HFFc6 (cell line): ENCODE results near the gene RPP25L. TPM values are rescaled to one million over a fixed set of nuclear protein-coding genes. Genes with fewer than 3 reads are reported as not detected.
A peak's percentile ranks its signal among the peaks of the same experiment; 100 is the strongest.

Experiments used
- DNase-seq: peaks from one replicate; pipeline ENCODE4 v3.0.0-alpha.2; 2018
- H3K27ac Mint-ChIP-seq: 2 replicates; pipeline ENCODE4 v1.8.0; 2020; ENCODE audit warnings: mild to moderate bottlenecking, mixed read lengths
- H3K27me3 Mint-ChIP-seq: 2 replicates; pipeline ENCODE4 v1.8.0; 2021; ENCODE audit warnings: mild to moderate bottlenecking, moderate library complexity, mixed read lengths; ENCODE audit not compliant: insufficient read depth
- H3K36me3 Mint-ChIP-seq: 2 replicates; pipeline ENCODE4 v1.8.0; 2021; ENCODE audit warnings: low read depth, mixed read lengths
- H3K4me1 Mint-ChIP-seq: 2 replicates; pipeline ENCODE4 v1.8.0; 2020; ENCODE audit warnings: low read depth, mixed read lengths
- H3K4me3 Mint-ChIP-seq: 2 replicates; pipeline ENCODE4 v1.8.0; 2020; ENCODE audit warnings: mild to moderate bottlenecking, moderate library complexity, mixed read lengths
- H3K9me3 Mint-ChIP-seq: 2 replicates; pipeline ENCODE4 v1.8.0; 2020; ENCODE audit warnings: mild to moderate bottlenecking, mixed read lengths
- CTCF ChIP-seq: fragments of 200-600 bp; sonication (generic); IDR thresholded peaks from 2 replicates; pipeline ENCODE4 v1.5.0; 2021; ENCODE audit warnings: antibody characterized with exemption, mild to moderate bottlenecking
- long read RNA-seq: library from polyadenylated mRNA; unstranded; transcript quantifications from one replicate; pipeline ENCODE4 v2.0.0, GENCODE V29; 2019
- total RNA-seq, 6 experiments: library from RNA; stranded (reverse); fragmentation: NEBNext Ultra II Directional; extraction: Animal tissue kit (Norgen Biotek cat#: 25700); gene quantifications; 2 replicates in 1 of 6; 3 replicates in 5 of 6; pipeline ENCODE4 v1.2.3, GENCODE V29; 2021

Gene RPP25L
- 10 to 100 TPM; 16.1 to 22.0 (median 19.6) TPM for total RNA-seq
- long read RNA-seq, transcript RPP25L-201 (2 exons, 1,092 nt) = minor isoform, 7 of 31 reads
- long read RNA-seq, transcript RPP25L-202 (2 exons, 888 nt) = major isoform, 24 of 31 reads
- long read RNA-seq, partial matches to known transcripts = 0 of 31 reads
- long read RNA-seq, other reads (novel, unspliced or antisense) = 0 of 31 reads

- Mint-ChIP-seq H3K27me3 (no peaks in the 10 kb centered on the region), H3K36me3 (peaks cover 8% of the 10 kb centered on the region; the same call in 1 of the 2 replicates), H3K9me3 (no peaks in the 10 kb centered on the region), H3K4me3 (peak within 1 kb of the TSS; percentile 93), H3K4me1 (peaks cover 18% of the 10 kb centered on the region), H3K27ac (peak within 1 kb of the TSS; percentile 84)
- DNase-seq = peak; percentile 72
- TF ChIP-seq CTCF = no peak
Measured at GRCh38 chr9:34611811-34612787, at the start of gene RPP25L. RPP25L (minus strand) TSS chr9:34612097; CDS start chr9:34611296, 801 bp downstream.

- H3K4me1 Mint-ChIP-seq = peaks cover 9% of the 10 kb centered on the region
- TF ChIP-seq CTCF = no peak
- peaks cover 1% of the 10 kb centered on the region for H3K27me3 Mint-ChIP-seq
- no peak for DNase-seq
- H3K4me3 Mint-ChIP-seq = no peak overlapping the region
- peaks cover 5% of the 10 kb centered on the region; the same call in 1 of the 2 replicates for H3K36me3 Mint-ChIP-seq
- H3K27ac Mint-ChIP-seq = no peak overlapping the region
- no peaks in the 10 kb centered on the region for H3K9me3 Mint-ChIP-seq
Measured at GRCh38 chr9:34659592-34660253, 47.8 kb upstream of the RPP25L start.

- H3K4me1 Mint-ChIP-seq = peaks cover 12% of the 10 kb centered on the region
Measured at GRCh38 chr9:34658461-34658860, 46.6 kb upstream of the RPP25L start.

GRCh38 chr9:34656992-34657391 is 45.1 kb upstream of the RPP25L start:
- H3K36me3 Mint-ChIP-seq = peaks cover 5% of the 10 kb centered on the region; the same call in 1 of the 2 replicates
- H3K27ac Mint-ChIP-seq = no peak overlapping the region
- no peak overlapping the region for H3K4me3 Mint-ChIP-seq
- no peak for DNase-seq
- peaks cover 26% of the 10 kb centered on the region for H3K4me1 Mint-ChIP-seq
- no peaks in the 10 kb centered on the region for H3K9me3 Mint-ChIP-seq
- TF ChIP-seq CTCF = no peak
- peaks cover 1% of the 10 kb centered on the region; the same call in 1 of the 2 replicates for H3K27me3 Mint-ChIP-seq

More at GRCh38 chr9:34658461-34658860, 46.6 kb upstream of the RPP25L start:
- no peak for TF ChIP-seq CTCF
- H3K4me3 Mint-ChIP-seq = no peak overlapping the region
- H3K27me3 Mint-ChIP-seq = peaks cover 1% of the 10 kb centered on the region
- peaks cover 5% of the 10 kb centered on the region; the same call in 1 of the 2 replicates for H3K36me3 Mint-ChIP-seq
- no peak for DNase-seq
- no peak overlapping the region for H3K27ac Mint-ChIP-seq
- H3K9me3 Mint-ChIP-seq = no peaks in the 10 kb centered on the region

GRCh38 chr9:34655394-34655793 is 43.5 kb upstream of the RPP25L start:
- Mint-ChIP-seq H3K4me3 (no peak overlapping the region), H3K27ac (peak overlapping the region; percentile 10; the same call in 1 of the 2 replicates), H3K4me1 (peaks cover 41% of the 10 kb centered on the region), H3K36me3 (peaks cover 5% of the 10 kb centered on the region; the same call in 1 of the 2 replicates), H3K9me3 (no peaks in the 10 kb centered on the region), H3K27me3 (no peaks in the 10 kb centered on the region)
- DNase-seq = no peak
- TF ChIP-seq CTCF = no peak
